Loucy (cell line): ENCODE results near the gene TTLL1.
"Not testable (repeated sequence)": the region's sequence is repeated elsewhere in the genome, so short reads cannot be mapped to it uniquely, and the experiment has no call there.

Experiments
- H2AFZ ChIP-seq: fragments of 200-600 bp; sonication (generic); 2 replicates; pipeline ENCODE4 v1.6.0; 2016; ENCODE audit warnings: antibody characterized with exemption, mild to moderate bottlenecking, low read length, moderate library complexity
- H3F3A ChIP-seq: fragments of 200-600 bp; 2 replicates; pipeline ENCODE4 v1.6.0; 2016; ENCODE audit warnings: antibody characterized with exemption, low read depth, mild to moderate bottlenecking
- H3K27me3 ChIP-seq: fragments of 200-600 bp; sonication (generic); 2 replicates; pipeline ENCODE4 v1.6.1; 2014; ENCODE audit warnings: low read length, mild to moderate bottlenecking; ENCODE audit not compliant: insufficient read depth, poor library complexity, severe bottlenecking
- H3K36me3 ChIP-seq: fragments of 200-600 bp; sonication (generic); 2 replicates; pipeline ENCODE4 v1.6.1; 2016; ENCODE audit warnings: low read length; ENCODE audit not compliant: insufficient read depth
- H3K4me1 ChIP-seq: fragments of 200-600 bp; sonication (generic); 2 replicates; pipeline ENCODE4 v1.5.1; 2014; ENCODE audit warnings: low read length, mild to moderate bottlenecking; ENCODE audit not compliant: insufficient read depth, poor library complexity, severe bottlenecking
- H3K4me2 ChIP-seq: fragments of 200-600 bp; sonication (generic); 2 replicates; pipeline ENCODE4 v1.6.0; 2014; ENCODE audit warnings: antibody characterized with exemption, low read length, low read depth, mild to moderate bottlenecking; ENCODE audit not compliant: poor library complexity, severe bottlenecking
- H3K4me3 ChIP-seq: fragments of 200-600 bp; sonication (generic); 2 replicates; pipeline ENCODE4 v1.5.1; 2014; ENCODE audit warnings: low read length, mild to moderate bottlenecking, mixed read lengths; ENCODE audit not compliant: poor library complexity, severe bottlenecking
- H3K79me2 ChIP-seq: fragments of 200-600 bp; sonication (generic); 2 replicates; pipeline ENCODE4 v1.6.1; 2014; ENCODE audit warnings: low read length; ENCODE audit not compliant: insufficient read depth
- H3K9ac ChIP-seq: fragments of 200-600 bp; sonication (generic); 2 replicates; pipeline ENCODE4 v1.6.0; 2014; ENCODE audit warnings: mild to moderate bottlenecking, low read depth, low read length, moderate library complexity; ENCODE audit not compliant: poor library complexity, severe bottlenecking
- H3K9me2 ChIP-seq: fragments of 200-600 bp; sonication (generic); replicated peaks from 2 replicates; pipeline ENCODE4 v1.6.1; 2016; ENCODE audit warnings: low read depth, low read length, mixed read lengths
- H3K9me3 ChIP-seq: fragments of 200-600 bp; sonication (generic); 2 replicates; pipeline ENCODE4 v1.6.1; 2014; ENCODE audit warnings: mild to moderate bottlenecking, antibody characterized with exemption, low read length, low read depth; ENCODE audit not compliant: insufficient read depth
- H4K20me1 ChIP-seq: fragments of 200-600 bp; sonication (generic); 2 replicates; pipeline ENCODE4 v1.6.0; 2014; ENCODE audit warnings: antibody characterized with exemption, low read length, mild to moderate bottlenecking; ENCODE audit not compliant: insufficient read depth, poor library complexity, severe bottlenecking
- EZH2phosphoT487 ChIP-seq: fragments of 200-600 bp; IDR thresholded peaks from 2 replicates; pipeline ENCODE4 v1.6.1; 2018; ENCODE audit warnings: antibody characterized with exemption, mild to moderate bottlenecking, moderate library complexity, borderline replicate concordance
- TF ChIP-seq, protein P1 (sequence below): fragments of 200-600 bp; sonication (generic); conservative IDR thresholded peaks from 2 replicates; pipeline ENCODE4 v1.5.1; 2014; ENCODE audit warnings: mild to moderate bottlenecking, antibody characterized with exemption, low read length

TTLL1 gene

DNA sequence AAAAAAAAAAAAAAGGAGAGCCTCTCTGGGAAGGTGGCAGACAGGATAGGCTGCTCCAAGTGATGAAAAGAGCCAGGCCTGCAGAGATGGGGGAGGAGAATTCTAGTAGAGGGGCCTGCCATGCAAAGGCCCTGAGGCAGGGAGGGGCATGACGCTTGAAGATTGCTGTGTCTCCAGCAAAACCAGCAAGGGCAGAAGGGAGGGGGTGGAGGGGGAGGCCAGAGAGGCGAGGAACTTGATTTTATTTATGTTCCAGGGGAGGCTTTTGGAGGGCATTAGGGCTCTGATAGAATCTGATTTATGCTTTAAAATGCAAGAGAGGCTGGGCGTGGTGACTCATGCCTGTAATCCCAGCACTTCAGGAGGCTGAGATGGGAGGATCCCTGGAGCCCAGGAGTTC, 57.6 kb downstream of the TTLL1 start:
- no peaks in the 10 kb centered on the region for H3K9me2 ChIP-seq
- no peak overlapping the region for H3K4me2 ChIP-seq
- no peaks in the 10 kb centered on the region for H4K20me1 ChIP-seq
- no peaks in the 10 kb centered on the region for H3K79me2 ChIP-seq
- H3K4me3 ChIP-seq = no peak overlapping the region
- H3K4me1 ChIP-seq = no peaks in the 10 kb centered on the region
- H3K27me3 ChIP-seq = no peaks in the 10 kb centered on the region
- no peaks in the 10 kb centered on the region for H3K9me3 ChIP-seq
- no peaks in the 10 kb centered on the region for H3F3A ChIP-seq
- no peak for TF ChIP-seq EZH2phosphoT487
- TF ChIP-seq, protein P1, sequence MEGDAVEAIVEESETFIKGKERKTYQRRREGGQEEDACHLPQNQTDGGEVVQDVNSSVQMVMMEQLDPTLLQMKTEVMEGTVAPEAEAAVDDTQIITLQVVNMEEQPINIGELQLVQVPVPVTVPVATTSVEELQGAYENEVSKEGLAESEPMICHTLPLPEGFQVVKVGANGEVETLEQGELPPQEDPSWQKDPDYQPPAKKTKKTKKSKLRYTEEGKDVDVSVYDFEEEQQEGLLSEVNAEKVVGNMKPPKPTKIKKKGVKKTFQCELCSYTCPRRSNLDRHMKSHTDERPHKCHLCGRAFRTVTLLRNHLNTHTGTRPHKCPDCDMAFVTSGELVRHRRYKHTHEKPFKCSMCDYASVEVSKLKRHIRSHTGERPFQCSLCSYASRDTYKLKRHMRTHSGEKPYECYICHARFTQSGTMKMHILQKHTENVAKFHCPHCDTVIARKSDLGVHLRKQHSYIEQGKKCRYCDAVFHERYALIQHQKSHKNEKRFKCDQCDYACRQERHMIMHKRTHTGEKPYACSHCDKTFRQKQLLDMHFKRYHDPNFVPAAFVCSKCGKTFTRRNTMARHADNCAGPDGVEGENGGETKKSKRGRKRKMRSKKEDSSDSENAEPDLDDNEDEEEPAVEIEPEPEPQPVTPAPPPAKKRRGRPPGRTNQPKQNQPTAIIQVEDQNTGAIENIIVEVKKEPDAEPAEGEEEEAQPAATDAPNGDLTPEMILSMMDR = no peak
- H2AFZ ChIP-seq = no peak overlapping the region
- no peak overlapping the region for H3K9ac ChIP-seq
- no peaks in the 10 kb centered on the region for H3K36me3 ChIP-seq

GRCh38 chr22:43018615-43019014, 70.6 kb downstream of the TTLL1 start:
- no peaks in the 10 kb centered on the region for H3K36me3 ChIP-seq
- H3K9me2 ChIP-seq = no peaks in the 10 kb centered on the region
- H3K27me3 ChIP-seq = no peaks in the 10 kb centered on the region
- H3K9me3 ChIP-seq = no peaks in the 10 kb centered on the region
- TF ChIP-seq, protein P1 = no peak
- TF ChIP-seq EZH2phosphoT487 = no peak
- H3K4me3 ChIP-seq = no peak overlapping the region
- no peak overlapping the region for H3K9ac ChIP-seq
- no peak overlapping the region for H3K4me2 ChIP-seq
- no peak overlapping the region for H2AFZ ChIP-seq
- H3F3A ChIP-seq = no peaks in the 10 kb centered on the region
- peaks cover 9% of the 10 kb centered on the region for H3K79me2 ChIP-seq
- peaks cover 8% of the 10 kb centered on the region for H3K4me1 ChIP-seq
- peaks cover 10% of the 10 kb centered on the region for H4K20me1 ChIP-seq

DNA sequence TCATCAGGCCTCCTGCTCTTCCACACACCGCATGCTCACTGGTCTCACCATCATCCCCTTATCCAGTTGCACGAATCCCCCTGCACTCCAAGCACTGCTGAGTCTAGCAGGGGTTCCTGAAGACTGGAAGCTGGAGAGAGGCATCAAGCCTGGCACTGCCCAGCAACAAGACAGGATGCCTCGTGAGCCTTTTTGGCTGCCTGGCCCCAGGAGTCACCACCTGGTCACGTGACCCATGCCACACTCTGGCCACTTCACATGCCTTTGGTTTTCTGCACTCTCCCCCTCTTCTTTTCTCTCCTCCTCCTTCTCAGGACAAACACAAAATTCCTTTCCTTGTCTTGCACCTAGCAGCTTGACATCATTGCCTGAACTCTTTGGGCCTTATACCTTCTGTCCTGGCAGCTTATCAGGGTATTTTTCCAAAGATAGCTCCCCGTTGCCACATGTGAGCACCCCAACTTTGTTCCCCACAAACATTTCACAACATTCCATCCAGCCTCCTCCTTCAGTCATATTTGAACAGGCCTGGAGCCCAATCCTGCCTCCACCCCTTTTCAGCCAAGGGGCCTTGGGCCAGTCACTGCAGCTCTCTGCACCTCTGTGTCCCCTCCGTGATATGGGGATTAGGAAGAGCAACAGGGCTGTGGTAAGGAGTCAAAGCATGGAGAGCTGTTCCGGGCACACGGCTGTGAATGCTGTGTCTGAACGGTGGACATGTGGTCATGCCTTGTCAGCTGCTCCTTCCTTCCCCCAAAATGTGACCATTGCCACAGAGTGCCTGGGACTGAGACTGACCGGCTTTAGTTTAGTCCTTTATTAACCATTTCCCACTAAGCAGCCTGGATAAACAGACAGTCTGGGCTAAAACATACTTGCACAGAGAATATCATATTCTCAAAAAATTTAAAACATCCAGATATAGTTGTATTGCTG, 71.4 kb downstream of the TTLL1 start:
- Histone ChIP-seq H2AFZ (no peak overlapping the region), H3K36me3 (no peaks in the 10 kb centered on the region), H4K20me1 (peaks cover 18% of the 10 kb centered on the region), H3K9me2 (no peaks in the 10 kb centered on the region), H3K4me2 (no peak overlapping the region), H3K4me3 (no peak overlapping the region), H3K79me2 (peaks cover 17% of the 10 kb centered on the region), H3K9ac (no peak overlapping the region), H3K4me1 (peaks cover 16% of the 10 kb centered on the region), H3K9me3 (no peaks in the 10 kb centered on the region), H3F3A (no peaks in the 10 kb centered on the region), H3K27me3 (no peaks in the 10 kb centered on the region)
- TF ChIP-seq, protein P1 = no peak
- no peak for TF ChIP-seq EZH2phosphoT487

GRCh38 chr22:43016150-43016549, 73.0 kb downstream of the TTLL1 start:
- not testable (repeated sequence) for H3K9me3 ChIP-seq, H3F3A ChIP-seq, H3K27me3 ChIP-seq, H3K9ac ChIP-seq, H3K36me3 ChIP-seq, H3K9me2 ChIP-seq, H2AFZ ChIP-seq
- Histone ChIP-seq H4K20me1 (peaks cover 34% of the 10 kb centered on the region), H3K4me3 (peak overlapping the region; percentile 77), H3K4me1 (peaks cover 29% of the 10 kb centered on the region), H3K79me2 (peaks cover 34% of the 10 kb centered on the region), H3K4me2 (peak overlapping the region; percentile 78)
